HEK293 (cell line): ENCODE results near the gene LRRC4C.

Source experiments
- CTCF ChIA-PET: fragments of 350-600 bp; formaldehyde crosslinking; extraction: SDS; loops from one replicate; lab custom pipeline; 2021; ENCODE audit warnings: antibody characterized with exemption; lab: Yijun Ruan, JAX
- POLR2A ChIA-PET: fragments of 300-600 bp; formaldehyde crosslinking; extraction: SDS; loops from one replicate; lab custom pipeline; 2020; ENCODE audit warnings: antibody characterized with exemption, inconsistent platforms; lab: Yijun Ruan, JAX
- H3K27ac ChIP-seq: fragments of 200-500 bp; sonication (Bioruptor generic); 2 replicates; pipeline ENCODE4 v1.5.1; 2014; ENCODE audit warnings: low read depth, low read length, control low read depth, inconsistent platforms; ENCODE audit errors: extremely low read depth
- H3K36me3 ChIP-seq, 2 experiments: fragments of 200-500 bp in 1 of 2; sonication (Bioruptor generic) in 1 of 2; 1 replicate in 1 of 2; 2 replicates in 1 of 2; pipeline ENCODE4 v1.5.1; 2014 to 2017; ENCODE audit warnings: inconsistent platforms in 2 of 2, low read length in 2 of 2; ENCODE audit not compliant: control insufficient read depth in 2 of 2, insufficient read depth in 1 of 2
- H3K4me1 ChIP-seq: fragments of 200-500 bp; sonication (Bioruptor generic); 2 replicates; pipeline ENCODE4 v1.5.1; 2014; ENCODE audit warnings: mild to moderate bottlenecking, low read length, inconsistent platforms; ENCODE audit not compliant: control insufficient read depth, insufficient read depth
- H3K4me3 ChIP-seq: 2 replicates; pipeline ENCODE4 v1.5.1; 2011; ENCODE audit warnings: low read depth, mild to moderate bottlenecking, control low read depth, low read length, moderate library complexity
- H3K9me3 ChIP-seq: fragments of 200-500 bp; sonication (Bioruptor generic); 2 replicates; pipeline ENCODE4 v1.5.1; 2014; ENCODE audit warnings: low read depth, low read length, inconsistent platforms; ENCODE audit not compliant: control insufficient read depth, insufficient read depth
- GLIS1 ChIP-seq: fragments of 450-650 bp; formaldehyde crosslinking; IDR thresholded peaks from 2 replicates; pipeline ENCODE4 v1.5.1; 2016; ENCODE audit warnings: missing biosample characterization, missing genetic modification characterization
- HOXA7 ChIP-seq: sonication (generic); formaldehyde crosslinking; IDR thresholded peaks from 2 replicates; pipeline ENCODE4 v1.8.1; 2022; ENCODE audit warnings: missing genetic modification reagents, borderline replicate concordance
- HOXD13 ChIP-seq: sonication (generic); formaldehyde crosslinking; IDR thresholded peaks from 2 replicates; pipeline ENCODE4 v1.8.0; 2022; ENCODE audit warnings: missing genetic modification reagents, borderline replicate concordance
- OVOL3 ChIP-seq: fragments of 450-650 bp; formaldehyde crosslinking; IDR thresholded peaks from 2 replicates; pipeline ENCODE4 v1.5.1; 2016; ENCODE audit warnings: missing biosample characterization, missing genetic modification characterization
- REPIN1 ChIP-seq: fragments of 450-650 bp; formaldehyde crosslinking; IDR thresholded peaks from 2 replicates; pipeline ENCODE4 v1.5.1; 2017; ENCODE audit warnings: missing biosample characterization, missing genetic modification characterization, low read depth
- SCRT2 ChIP-seq: fragments of 450-650 bp; formaldehyde crosslinking; IDR thresholded peaks from 2 replicates; pipeline ENCODE4 v1.5.1; 2016; ENCODE audit warnings: missing biosample characterization, missing genetic modification characterization
- SETDB1 ChIP-seq: IDR thresholded peaks from one replicate; pipeline ENCODE4 v1.6.1; 2017; ENCODE audit warnings: mild to moderate bottlenecking, low read length, moderate library complexity, mixed read lengths; ENCODE audit not compliant: insufficient read length
- ZBTB48 ChIP-seq: fragments of 450-650 bp; formaldehyde crosslinking; IDR thresholded peaks from 2 replicates; pipeline ENCODE4 v1.5.1; 2016; ENCODE audit warnings: missing biosample characterization, missing genetic modification characterization
- ZNF10 ChIP-seq: fragments of 450-650 bp; formaldehyde crosslinking; IDR thresholded peaks from 2 replicates; pipeline ENCODE4 v1.5.1; 2017; ENCODE audit warnings: missing biosample characterization, missing genetic modification characterization
- ZNF169 ChIP-seq: fragments of 450-650 bp; formaldehyde crosslinking; IDR thresholded peaks from 2 replicates; pipeline ENCODE4 v1.5.1; 2016; ENCODE audit warnings: missing biosample characterization, missing genetic modification characterization
- ZNF184 ChIP-seq: fragments of 450-650 bp; IDR thresholded peaks from 2 replicates; pipeline ENCODE4 v1.5.1; 2018; ENCODE audit warnings: missing biosample characterization, mild to moderate bottlenecking, missing genetic modification characterization
- ZNF2 ChIP-seq: fragments of 450-650 bp; formaldehyde crosslinking; IDR thresholded peaks from 2 replicates; pipeline ENCODE4 v1.5.1; 2016; ENCODE audit warnings: missing biosample characterization, missing genetic modification characterization
- ZNF202 ChIP-seq: fragments of 450-650 bp; formaldehyde crosslinking; IDR thresholded peaks from 2 replicates; pipeline ENCODE4 v1.5.1; 2016; ENCODE audit warnings: missing biosample characterization, missing genetic modification characterization, borderline replicate concordance
- ZNF221 ChIP-seq: fragments of 450-650 bp; formaldehyde crosslinking; IDR thresholded peaks from 2 replicates; pipeline ENCODE4 v1.5.1; 2017; ENCODE audit warnings: missing biosample characterization, missing genetic modification characterization, borderline replicate concordance
- ZNF473 ChIP-seq: fragments of 450-650 bp; formaldehyde crosslinking; IDR thresholded peaks from 2 replicates; pipeline ENCODE4 v1.5.1; 2017; ENCODE audit warnings: missing biosample characterization, missing genetic modification characterization
- ZNF555 ChIP-seq: fragments of 450-650 bp; formaldehyde crosslinking; conservative IDR thresholded peaks from 2 replicates; pipeline ENCODE4 v1.5.1; 2017; ENCODE audit warnings: missing biosample characterization, mild to moderate bottlenecking, missing genetic modification characterization, inconsistent platforms
- ZNF561 ChIP-seq: fragments of 450-650 bp; IDR thresholded peaks from 2 replicates; pipeline ENCODE4 v1.5.1; 2018; ENCODE audit warnings: missing biosample characterization, missing genetic modification characterization, borderline replicate concordance
- ZNF596 ChIP-seq: fragments of 450-650 bp; IDR thresholded peaks from 2 replicates; pipeline ENCODE4 v1.5.0; 2018; ENCODE audit warnings: missing biosample characterization, mild to moderate bottlenecking, missing genetic modification characterization, moderate library complexity
- ZNF600 ChIP-seq: fragments of 450-650 bp; formaldehyde crosslinking; IDR thresholded peaks from 2 replicates; pipeline ENCODE4 v1.5.1; 2016; ENCODE audit warnings: missing biosample characterization, missing genetic modification characterization
- ZNF654 ChIP-seq: fragments of 450-650 bp; formaldehyde crosslinking; IDR thresholded peaks from 2 replicates; pipeline ENCODE4 v1.5.1; 2016; ENCODE audit warnings: low read depth, missing biosample characterization, missing genetic modification characterization
- ZNF664 ChIP-seq: fragments of 450-650 bp; formaldehyde crosslinking; IDR thresholded peaks from 2 replicates; pipeline ENCODE4 v1.5.1; 2016; ENCODE audit warnings: missing biosample characterization, missing genetic modification characterization
- ZNF670 ChIP-seq: fragments of 450-650 bp; formaldehyde crosslinking; IDR thresholded peaks from 2 replicates; pipeline ENCODE4 v1.5.1; 2016; ENCODE audit warnings: missing biosample characterization, missing genetic modification characterization, low read depth
- ZNF777 ChIP-seq: fragments of 450-650 bp; formaldehyde crosslinking; IDR thresholded peaks from 2 replicates; pipeline ENCODE4 v1.5.1; 2017; ENCODE audit warnings: missing biosample characterization, missing genetic modification characterization, borderline replicate concordance
- ZSCAN5A ChIP-seq: fragments of 450-650 bp; formaldehyde crosslinking; IDR thresholded peaks from 2 replicates; pipeline ENCODE4 v1.5.1; 2016; ENCODE audit warnings: missing biosample characterization, missing genetic modification characterization
- ZXDB ChIP-seq: fragments of 450-650 bp; formaldehyde crosslinking; IDR thresholded peaks from 2 replicates; pipeline ENCODE4 v1.5.1; 2016; ENCODE audit warnings: missing biosample characterization, missing genetic modification characterization
- TF ChIP-seq, protein P1 (sequence below): fragments of 450-650 bp; formaldehyde crosslinking; IDR thresholded peaks from 2 replicates; pipeline ENCODE4; 2016; ENCODE audit warnings: missing biosample characterization, missing genetic modification characterization
- TF ChIP-seq, protein P2 (sequence below): fragments of 450-650 bp; formaldehyde crosslinking; optimal IDR thresholded peaks from 2 replicates; pipeline ENCODE3; 2016; ENCODE audit warnings: missing biosample characterization, mild to moderate bottlenecking, missing genetic modification characterization
- TF ChIP-seq, protein P3 (sequence below): fragments of 450-650 bp; formaldehyde crosslinking; IDR thresholded peaks from 2 replicates; pipeline ENCODE4 v1.5.1; 2016; ENCODE audit warnings: missing biosample characterization, missing genetic modification characterization
- TF ChIP-seq, protein P4 (sequence below): IDR thresholded peaks from 2 replicates; pipeline ENCODE4 v1.6.1; 2011; ENCODE audit warnings: mild to moderate bottlenecking, low read depth, low read length, borderline replicate concordance

Gene LRRC4C

DNA sequence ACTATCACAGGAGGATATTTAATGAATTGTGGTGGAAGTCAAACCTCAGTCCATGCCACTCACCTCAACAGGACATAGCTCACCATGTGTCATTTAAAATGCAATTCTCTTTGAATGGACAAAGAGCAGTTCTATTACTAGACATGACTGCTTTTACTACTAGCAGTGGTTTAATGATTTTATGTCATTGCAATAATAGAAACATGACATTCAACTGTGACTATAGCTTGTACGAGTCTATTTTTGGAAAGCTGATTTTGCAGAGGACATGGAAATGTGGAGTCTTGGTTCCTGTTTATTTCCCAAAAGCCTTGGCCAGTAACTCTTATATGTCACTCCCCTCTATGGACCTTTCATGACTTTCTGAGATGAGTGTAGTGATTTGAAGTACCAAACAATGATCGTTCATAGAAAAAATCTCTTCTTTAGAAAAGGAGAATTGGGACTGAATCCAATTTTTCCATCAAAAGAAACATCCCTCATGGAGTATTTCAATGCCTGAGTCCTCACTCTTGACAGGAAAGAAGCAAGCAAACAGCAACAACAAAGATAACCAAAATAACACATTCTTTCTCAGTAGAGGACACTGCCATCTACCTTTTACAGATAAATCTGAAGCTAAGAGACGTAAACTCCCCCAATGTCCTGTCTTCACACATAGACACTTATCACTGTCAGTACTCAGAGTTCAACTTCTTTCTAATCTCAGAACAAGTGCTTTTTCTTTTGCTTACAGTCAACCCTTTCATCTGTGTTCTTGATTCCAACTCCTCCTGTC is 233.4 kb downstream of the LRRC4C start:
- no peaks in the 10 kb centered on the region for H3K36me3 ChIP-seq
- TF ChIP-seq ZNF473 (tag by site-specific recombination), result no peak
- TF ChIP-seq ZSCAN5A (tag by site-specific recombination), result no peak
- TF ChIP-seq REPIN1 (tag by site-specific recombination), result no peak
- TF ChIP-seq, protein P1, sequence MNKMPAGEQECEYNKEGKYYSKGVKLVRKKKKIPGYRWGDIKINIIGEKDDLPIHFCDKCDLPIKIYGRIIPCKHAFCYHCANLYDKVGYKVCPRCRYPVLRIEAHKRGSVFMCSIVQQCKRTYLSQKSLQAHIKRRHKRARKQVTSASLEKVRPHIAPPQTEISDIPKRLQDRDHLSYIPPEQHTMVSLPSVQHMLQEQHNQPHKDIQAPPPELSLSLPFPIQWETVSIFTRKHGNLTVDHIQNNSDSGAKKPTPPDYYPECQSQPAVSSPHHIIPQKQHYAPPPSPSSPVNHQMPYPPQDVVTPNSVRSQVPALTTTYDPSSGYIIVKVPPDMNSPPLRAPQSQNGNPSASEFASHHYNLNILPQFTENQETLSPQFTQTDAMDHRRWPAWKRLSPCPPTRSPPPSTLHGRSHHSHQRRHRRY (tag by site-specific recombination), result no peak
- TF ChIP-seq ZNF2 (tag by site-specific recombination), result no peak
- no peak for TF ChIP-seq ZNF600 (tag by site-specific recombination)
- TF ChIP-seq ZNF561 (tag by site-specific recombination), result no peak
- no peak for TF ChIP-seq ZNF664 (tag by site-specific recombination)
- no peak for TF ChIP-seq ZNF777 (tag by site-specific recombination)
- TF ChIP-seq, protein P2, sequence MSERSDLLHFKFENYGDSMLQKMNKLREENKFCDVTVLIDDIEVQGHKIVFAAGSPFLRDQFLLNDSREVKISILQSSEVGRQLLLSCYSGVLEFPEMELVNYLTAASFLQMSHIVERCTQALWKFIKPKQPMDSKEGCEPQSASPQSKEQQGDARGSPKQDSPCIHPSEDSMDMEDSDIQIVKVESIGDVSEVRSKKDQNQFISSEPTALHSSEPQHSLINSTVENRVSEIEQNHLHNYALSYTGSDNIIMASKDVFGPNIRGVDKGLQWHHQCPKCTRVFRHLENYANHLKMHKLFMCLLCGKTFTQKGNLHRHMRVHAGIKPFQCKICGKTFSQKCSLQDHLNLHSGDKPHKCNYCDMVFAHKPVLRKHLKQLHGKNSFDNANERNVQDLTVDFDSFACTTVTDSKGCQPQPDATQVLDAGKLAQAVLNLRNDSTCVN (tag by site-specific recombination), result no peak
- TF ChIP-seq GLIS1 (tag by site-specific recombination), result no peak
- TF ChIP-seq SETDB1, result no peak
- no peak for TF ChIP-seq ZNF10
- TF ChIP-seq SCRT2, result no peak
- no peak for TF ChIP-seq OVOL3 (tag by site-specific recombination)
- TF ChIP-seq ZNF202 (tag by site-specific recombination), result no peak
- H3K27ac ChIP-seq, result no peak overlapping the region
- ChIA-PET CTCF (interaction anchor here (0.5 to 0.8 kb wide), 2 partner anchors 736 to 1266 kb away, joined by 3 read pairs; no protein-coding TSS in a partner anchor), POLR2A (no interaction called here)
- H3K9me3 ChIP-seq, result no peaks in the 10 kb centered on the region
- H3K4me3 ChIP-seq, result no peak overlapping the region
- H3K4me1 ChIP-seq, result no peaks in the 10 kb centered on the region

GRCh38 chr11:41222236-41222635 is 237.2 kb downstream of the LRRC4C start:
- CTCF ChIA-PET, result no interaction called here
- Histone ChIP-seq H3K4me1 (no peaks in the 10 kb centered on the region), H3K9me3 (no peaks in the 10 kb centered on the region), H3K4me3 (no peak overlapping the region)
- no peak for TF ChIP-seq ZNF221
- TF ChIP-seq ZNF654, result no peak
- no peak for TF ChIP-seq HOXA7
- no peak for TF ChIP-seq ZXDB (tag by site-specific recombination)
- no peak for TF ChIP-seq HOXD13 (CRISPR knock-in tag)
- no peak for TF ChIP-seq ZNF184 (tag by site-specific recombination)
- TF ChIP-seq ZNF169 (tag by site-specific recombination), result no peak
- TF ChIP-seq, protein P3, sequence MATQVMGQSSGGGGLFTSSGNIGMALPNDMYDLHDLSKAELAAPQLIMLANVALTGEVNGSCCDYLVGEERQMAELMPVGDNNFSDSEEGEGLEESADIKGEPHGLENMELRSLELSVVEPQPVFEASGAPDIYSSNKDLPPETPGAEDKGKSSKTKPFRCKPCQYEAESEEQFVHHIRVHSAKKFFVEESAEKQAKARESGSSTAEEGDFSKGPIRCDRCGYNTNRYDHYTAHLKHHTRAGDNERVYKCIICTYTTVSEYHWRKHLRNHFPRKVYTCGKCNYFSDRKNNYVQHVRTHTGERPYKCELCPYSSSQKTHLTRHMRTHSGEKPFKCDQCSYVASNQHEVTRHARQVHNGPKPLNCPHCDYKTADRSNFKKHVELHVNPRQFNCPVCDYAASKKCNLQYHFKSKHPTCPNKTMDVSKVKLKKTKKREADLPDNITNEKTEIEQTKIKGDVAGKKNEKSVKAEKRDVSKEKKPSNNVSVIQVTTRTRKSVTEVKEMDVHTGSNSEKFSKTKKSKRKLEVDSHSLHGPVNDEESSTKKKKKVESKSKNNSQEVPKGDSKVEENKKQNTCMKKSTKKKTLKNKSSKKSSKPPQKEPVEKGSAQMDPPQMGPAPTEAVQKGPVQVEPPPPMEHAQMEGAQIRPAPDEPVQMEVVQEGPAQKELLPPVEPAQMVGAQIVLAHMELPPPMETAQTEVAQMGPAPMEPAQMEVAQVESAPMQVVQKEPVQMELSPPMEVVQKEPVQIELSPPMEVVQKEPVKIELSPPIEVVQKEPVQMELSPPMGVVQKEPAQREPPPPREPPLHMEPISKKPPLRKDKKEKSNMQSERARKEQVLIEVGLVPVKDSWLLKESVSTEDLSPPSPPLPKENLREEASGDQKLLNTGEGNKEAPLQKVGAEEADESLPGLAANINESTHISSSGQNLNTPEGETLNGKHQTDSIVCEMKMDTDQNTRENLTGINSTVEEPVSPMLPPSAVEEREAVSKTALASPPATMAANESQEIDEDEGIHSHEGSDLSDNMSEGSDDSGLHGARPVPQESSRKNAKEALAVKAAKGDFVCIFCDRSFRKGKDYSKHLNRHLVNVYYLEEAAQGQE (tag by site-specific recombination), result no peak
- TF ChIP-seq, protein P4, sequence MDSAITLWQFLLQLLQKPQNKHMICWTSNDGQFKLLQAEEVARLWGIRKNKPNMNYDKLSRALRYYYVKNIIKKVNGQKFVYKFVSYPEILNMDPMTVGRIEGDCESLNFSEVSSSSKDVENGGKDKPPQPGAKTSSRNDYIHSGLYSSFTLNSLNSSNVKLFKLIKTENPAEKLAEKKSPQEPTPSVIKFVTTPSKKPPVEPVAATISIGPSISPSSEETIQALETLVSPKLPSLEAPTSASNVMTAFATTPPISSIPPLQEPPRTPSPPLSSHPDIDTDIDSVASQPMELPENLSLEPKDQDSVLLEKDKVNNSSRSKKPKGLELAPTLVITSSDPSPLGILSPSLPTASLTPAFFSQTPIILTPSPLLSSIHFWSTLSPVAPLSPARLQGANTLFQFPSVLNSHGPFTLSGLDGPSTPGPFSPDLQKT, result no peak
- TF ChIP-seq ZBTB48 (tag by site-specific recombination), result no peak
- no peak for TF ChIP-seq ZNF596 (tag by site-specific recombination)
- no peak for TF ChIP-seq ZNF670 (tag by site-specific recombination)
- TF ChIP-seq ZNF555, result no peak
- TF ChIP-seq, all 188 proteins: peak for 0
- no peaks in the 10 kb centered on the region for H3K36me3 ChIP-seq
- POLR2A ChIA-PET, result no interaction called here
- H3K27ac ChIP-seq, result no peak overlapping the region
